Liver (tissue), 3 donors: ENCODE results near the gene HTR2B.

Experiments
- CTCF ChIP-seq: fragments of 150-350 bp; IDR thresholded peaks from 2 replicates; pipeline ENCODE4 v1.5.1; 2017; ENCODE audit warnings: improper control_type of control experiment, low read depth, low read length; ENCODE audit not compliant: missing input control
- RAD21 ChIP-seq, 2 donors: IDR thresholded peaks; 2 replicates each; pipeline ENCODE4 v1.6.1; 2016; ENCODE audit warnings: antibody characterized with exemption in 2 of 2, mild to moderate bottlenecking in 2 of 2
- donor health status: healthy.
- donor health status: healthy.

DNA sequence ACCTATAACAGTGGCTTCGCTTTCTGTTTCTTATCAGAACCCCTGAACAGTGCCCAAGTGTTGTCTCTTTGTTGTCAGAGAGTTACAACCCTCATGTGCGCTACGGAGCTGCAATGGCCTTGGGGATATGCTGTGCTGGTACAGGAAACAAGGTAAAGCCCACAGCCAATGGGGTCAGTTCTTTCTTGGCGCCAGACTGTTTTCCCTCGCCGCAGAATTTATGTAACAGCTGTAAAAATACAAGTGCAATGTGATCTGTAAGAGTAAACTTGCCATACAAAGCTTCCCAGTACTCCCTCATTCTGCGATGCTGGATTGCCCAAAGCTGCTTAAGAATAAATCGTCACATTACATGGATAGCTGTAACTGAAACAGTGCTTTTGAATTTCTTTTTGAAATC lies 13.9 kb upstream of the HTR2B start:
- TF ChIP-seq CTCF (no peak), RAD21 (IDR thresholded peaks at IDR 0.05) (no peak)
